ENCODE measurements around the gene SYT17.

GRCh38 chr16:19294156-19294649 lies 126.2 kb downstream of the SYT17 start:
- TF ChIP-seq CEBPB (IDR thresholded peaks at IDR 0.05) (no peak), CREB1 (IDR thresholded peaks at IDR 0.05; ENCODE audit: low read depth) (no peak)
